GM12878 (cell line): ENCODE data around the gene HOXD3.

Source experiments
- CBFB ChIP-seq: IDR thresholded peaks from 2 replicates; pipeline ENCODE4 v1.6.1; 2016; ENCODE audit warnings: antibody characterized with exemption, low read depth
- CREM ChIP-seq: IDR thresholded peaks from 2 replicates; pipeline ENCODE4 v1.6.1; 2014; ENCODE audit warnings: antibody characterized with exemption, low read depth
- CTCF ChIP-seq, 3 experiments: IDR thresholded peaks in 2 of 3; conservative IDR thresholded peaks in 1 of 3; 2 replicates each; pipeline ENCODE4 v1.5.1; 2011; ENCODE audit warnings: low read depth in 3 of 3, low read length in 3 of 3, mild to moderate bottlenecking in 3 of 3, control low read depth in 2 of 3, moderate library complexity in 2 of 3, inconsistent platforms in 1 of 3, mixed read lengths in 1 of 3; ENCODE audit not compliant: control insufficient read depth in 2 of 3, insufficient read depth in 1 of 3; ENCODE audit errors: extremely low read depth in 1 of 3
- DPF2 ChIP-seq: fragments of 450-650 bp; IDR thresholded peaks from 2 replicates; pipeline ENCODE4 v1.6.1; 2017; ENCODE audit warnings: mild to moderate bottlenecking
- MXI1 ChIP-seq: fragments of 150-350 bp; IDR thresholded peaks from 2 replicates; pipeline ENCODE4 v1.6.1; 2011; ENCODE audit warnings: low read depth, mild to moderate bottlenecking, inconsistent platforms, low read length, improper control_type of control experiment
- POLR2A ChIP-seq: IDR thresholded peaks from 2 replicates; pipeline ENCODE4 v1.6.1; 2011; ENCODE audit warnings: low read depth, mild to moderate bottlenecking, low read length
- RUNX3 ChIP-seq: IDR thresholded peaks from 2 replicates; pipeline ENCODE4 v1.6.1; 2012; ENCODE audit warnings: low read length, inconsistent platforms

GRCh38 chr2:176117162-176117822 lies 39.8 kb upstream of the HOXD3 start:
- TF ChIP-seq POLR2A (no peak), CTCF (IDR thresholded peaks at IDR 0.05 in 2 of 3, conservative IDR thresholded peaks at IDR 0.05 in 1 of 3; ENCODE audit: control insufficient read depth in 2 of 3, extremely low read depth in 1 of 3, insufficient read depth in 1 of 3, low read depth in 3 of 3, low read length in 3 of 3) (no peak), CBFB (no peak), DPF2 (no peak), MXI1 (no peak), RUNX3 (no peak), CREM (no peak)
